ENCODE data around the gene GOLGA6C. TPM values are rescaled to one million over a fixed set of nuclear protein-coding genes. Genes with fewer than 3 reads are reported as not detected.
"Not testable (repeated sequence)": the region's sequence is repeated elsewhere in the genome, so short reads cannot be mapped to it uniquely, and the experiment has no call there.

The GOLGA6C gene
- total RNA-seq, 1 donor from 2014 or later, result not detected

DNA sequence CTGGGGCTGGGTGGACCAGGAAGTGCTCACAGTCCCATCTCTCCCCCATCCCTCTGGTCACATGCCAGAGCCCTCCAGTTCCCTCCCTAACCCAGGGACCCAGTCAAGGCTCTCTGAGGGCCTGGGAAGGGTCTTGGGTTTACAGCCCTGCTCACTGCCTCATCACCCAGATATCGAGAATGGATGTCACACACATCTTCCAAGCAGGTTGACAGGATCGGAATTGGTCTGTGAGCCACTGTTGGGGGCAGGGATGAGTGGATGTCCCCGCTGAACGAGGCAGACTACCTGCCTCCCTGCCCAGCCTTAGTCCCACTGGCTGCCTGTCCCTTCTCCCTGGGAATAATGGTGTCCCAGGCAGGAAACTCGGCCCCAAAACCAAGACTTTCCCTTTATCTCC lies 20.0 kb upstream of the GOLGA6C start:
- DNase-seq (ENCODE audit: missing footprints) (no peak), ATAC-seq (no peak)
- intact Hi-C loops (cut with DNase I), result no loop called here

- ATAC-seq; intact Hi-C loops (cut with DNase I); DNase-seq (ENCODE audit: missing footprints): not testable (repeated sequence)
These were observed 12.4 kb upstream of the GOLGA6C start for GRCh38 chr15:75245741-75246140.

DNA sequence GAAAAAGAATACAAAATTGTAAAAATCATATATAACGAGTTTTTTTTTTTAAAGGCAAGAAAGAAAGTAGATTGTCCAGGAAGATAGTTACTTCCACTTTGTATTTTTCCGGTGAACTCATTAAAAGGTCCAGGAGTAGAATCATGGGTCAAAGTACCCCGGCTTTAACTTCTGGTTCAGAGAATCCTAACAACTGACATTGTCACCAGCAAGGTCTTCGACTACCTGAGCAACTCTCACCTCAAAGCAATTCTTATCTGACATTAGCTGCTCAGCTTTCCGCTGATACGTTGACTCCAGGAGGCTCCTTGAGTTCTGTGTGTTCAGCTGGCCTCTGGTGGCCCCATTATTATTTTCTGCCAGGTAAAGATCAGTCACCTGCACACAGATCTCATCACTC lies 9.1 kb upstream of the GOLGA6C start:
- DNase-seq (ENCODE audit: missing footprints); intact Hi-C loops (cut with DNase I); ATAC-seq: not testable (repeated sequence)

GRCh38 chr15:75249726-75250125 lies 8.4 kb upstream of the GOLGA6C start:
- intact Hi-C loops (cut with DNase I), result no loop called here
- DNase-seq (ENCODE audit: missing footprints) (no peak), ATAC-seq (no peak)

DNA sequence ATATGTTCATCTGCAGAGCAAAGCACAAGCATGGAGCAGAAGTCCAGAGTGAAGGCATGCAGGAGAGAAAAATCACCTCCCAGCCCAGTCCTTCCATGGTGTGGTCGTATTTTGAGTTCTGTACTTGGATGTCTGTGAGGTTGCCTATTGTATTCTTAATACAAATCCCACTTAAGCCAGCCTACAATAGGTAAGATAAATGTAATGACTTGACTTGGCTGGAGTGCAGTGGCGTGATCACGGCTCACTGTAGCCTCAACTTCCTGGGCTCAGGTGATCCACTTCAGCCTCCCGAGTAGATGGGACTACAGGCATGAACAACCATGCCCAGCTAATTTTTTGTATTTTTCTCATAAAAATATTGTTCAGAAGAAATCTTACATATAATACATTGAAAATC lies 6.8 kb upstream of the GOLGA6C start:
- DNase-seq (ENCODE audit: missing footprints); ATAC-seq; intact Hi-C loops (cut with DNase I): not testable (repeated sequence)

DNA sequence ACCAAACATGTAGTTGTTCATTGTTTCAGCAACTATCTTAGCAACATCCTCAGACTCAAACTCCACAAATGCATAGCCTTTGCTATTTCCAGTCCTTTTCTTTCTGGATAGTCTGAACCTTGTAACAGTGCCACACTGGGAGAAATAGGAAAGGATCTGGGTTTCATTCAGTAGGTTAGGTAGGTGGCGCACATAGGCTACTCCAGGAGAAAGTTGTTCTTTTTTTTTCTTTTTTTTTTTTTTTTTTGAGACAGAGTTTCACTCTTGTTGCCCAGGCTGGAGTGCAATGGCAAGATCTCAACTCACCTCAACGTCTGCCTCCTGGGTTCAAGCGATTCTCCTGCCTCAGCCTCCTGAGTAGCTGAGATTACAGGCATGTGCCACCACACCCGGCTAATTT lies 5.8 kb upstream of the GOLGA6C start:
- intact Hi-C loops (cut with DNase I); DNase-seq (ENCODE audit: missing footprints); ATAC-seq: not testable (repeated sequence)

GRCh38 chr15:75258620-75259343 lies 648 bp downstream of the GOLGA6C start:
- peak; percentile 14 for DNase-seq (ENCODE audit: missing footprints)

DNA sequence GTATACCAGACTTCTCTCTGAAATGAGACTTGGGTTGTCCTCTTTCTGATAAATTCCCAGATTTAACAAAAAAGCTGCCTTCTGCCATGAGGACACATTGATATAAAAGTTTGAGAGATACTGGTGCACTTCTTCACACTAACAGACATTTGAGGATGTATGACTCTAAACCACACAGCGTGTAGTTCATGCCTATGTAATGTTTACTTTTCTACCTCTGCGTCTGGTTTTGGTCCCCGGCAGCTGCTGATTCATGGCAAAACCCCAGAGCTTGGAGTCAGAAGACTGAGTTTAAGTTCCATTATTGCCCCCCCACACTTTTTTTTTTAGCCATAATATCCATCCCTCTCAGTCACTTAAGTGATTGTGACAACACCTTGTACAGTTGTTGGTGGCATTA lies 1.7 kb downstream of the GOLGA6C start:
- ATAC-seq; intact Hi-C loops (cut with DNase I); DNase-seq (ENCODE audit: missing footprints): not testable (repeated sequence)

More at GRCh38 chr15:75258620-75259343, 648 bp downstream of the GOLGA6C start:
- ATAC-seq; intact Hi-C loops (cut with DNase I): not testable (repeated sequence)

DNA sequence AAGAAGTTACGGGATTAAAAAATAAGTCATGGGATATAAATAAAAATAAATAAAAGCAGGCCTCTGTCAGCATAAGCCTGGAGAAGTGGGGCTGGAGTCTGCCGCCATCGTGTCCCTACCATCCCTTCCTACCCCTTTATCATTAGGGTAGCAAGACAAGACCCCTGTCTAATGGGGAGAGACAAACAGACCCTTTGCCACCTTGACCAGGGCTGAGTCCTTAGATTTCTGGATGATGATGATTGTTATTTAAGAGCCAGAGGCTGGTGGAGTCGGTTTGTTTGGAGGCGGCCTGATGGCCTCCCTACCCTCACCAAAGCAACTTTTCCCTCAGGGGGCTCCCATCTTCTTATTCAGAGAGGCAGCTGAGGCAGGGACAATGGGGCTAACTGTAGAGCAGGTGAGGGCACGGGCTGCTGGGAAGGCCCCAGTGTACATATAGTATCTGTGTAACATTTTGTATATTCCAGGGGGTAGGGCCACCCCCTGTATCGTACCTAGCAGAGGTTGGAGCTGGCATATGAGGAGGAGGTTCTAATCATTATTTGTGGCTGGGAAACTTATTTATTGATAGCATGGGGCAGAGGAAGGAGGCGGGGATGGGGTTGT lies 15.7 kb downstream of the GOLGA6C start:
- ATAC-seq; intact Hi-C loops (cut with DNase I); DNase-seq (ENCODE audit: missing footprints): not testable (repeated sequence)

- intact Hi-C loops (cut with DNase I), result not testable (repeated sequence)
- ATAC-seq, result peak; percentile 94
These were observed 16.5 kb downstream of the GOLGA6C start for GRCh38 chr15:75274509-75275107.

DNA sequence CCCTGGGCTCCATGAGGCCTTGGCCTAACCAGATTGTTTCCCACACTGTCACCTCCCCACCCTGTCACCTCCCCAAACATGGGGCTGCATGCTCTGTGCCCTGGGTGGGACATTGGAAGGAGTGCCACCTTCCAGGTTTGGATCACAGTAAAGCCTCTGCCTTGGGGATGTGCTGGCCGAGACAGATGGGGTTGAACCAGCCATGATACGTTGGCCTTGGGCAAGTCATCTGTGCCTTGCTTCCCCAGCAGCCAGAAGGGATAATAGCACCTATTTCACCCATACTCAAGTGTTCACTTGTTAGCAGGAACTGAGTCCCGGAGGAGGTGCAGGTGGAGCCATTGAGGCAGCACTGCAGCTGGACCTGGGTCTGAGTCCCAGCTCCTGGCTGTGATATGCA lies 17.5 kb downstream of the GOLGA6C start:
- ATAC-seq (peak; percentile 50), DNase-seq (ENCODE audit: missing footprints) (peak; percentile 60)
- intact Hi-C loops (cut with DNase I), result not testable (repeated sequence)

More at GRCh38 chr15:75274509-75275107, 16.5 kb downstream of the GOLGA6C start:
- DNase-seq (ENCODE audit: missing footprints), result peak; percentile 82

DNA sequence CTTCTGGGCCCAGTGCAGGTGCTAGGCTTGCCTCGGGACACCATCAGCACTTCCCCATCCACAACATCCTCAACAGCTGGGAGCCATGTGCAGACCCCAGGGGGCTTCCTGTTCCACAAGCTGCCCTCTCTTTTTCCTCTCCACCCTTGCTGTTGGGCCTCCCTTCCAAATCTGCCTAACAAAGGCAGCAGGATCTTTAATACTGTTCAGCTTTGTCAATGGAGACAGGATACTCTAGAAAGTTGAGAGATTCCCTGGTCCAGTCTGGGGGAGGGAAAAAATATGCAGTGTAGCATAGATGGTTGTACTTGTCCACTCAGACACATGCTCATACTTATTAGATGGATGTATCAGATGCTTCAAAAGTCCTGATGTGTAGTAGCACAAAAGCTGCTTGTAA lies 20.4 kb downstream of the GOLGA6C start:
- peak; percentile 21 for DNase-seq (ENCODE audit: missing footprints)
- ATAC-seq; intact Hi-C loops (cut with DNase I): not testable (repeated sequence)

GRCh38 chr15:75282572-75282971 lies 24.4 kb downstream of the GOLGA6C start, which contains the start of gene GOLGA6D:
TSS of gene GOLGA6D (plus strand) at chr15:75282835. CDS start at chr15:75282876, 41 bp downstream.
- ATAC-seq; intact Hi-C loops (cut with DNase I); DNase-seq (ENCODE audit: missing footprints): not testable (repeated sequence)

DNA sequence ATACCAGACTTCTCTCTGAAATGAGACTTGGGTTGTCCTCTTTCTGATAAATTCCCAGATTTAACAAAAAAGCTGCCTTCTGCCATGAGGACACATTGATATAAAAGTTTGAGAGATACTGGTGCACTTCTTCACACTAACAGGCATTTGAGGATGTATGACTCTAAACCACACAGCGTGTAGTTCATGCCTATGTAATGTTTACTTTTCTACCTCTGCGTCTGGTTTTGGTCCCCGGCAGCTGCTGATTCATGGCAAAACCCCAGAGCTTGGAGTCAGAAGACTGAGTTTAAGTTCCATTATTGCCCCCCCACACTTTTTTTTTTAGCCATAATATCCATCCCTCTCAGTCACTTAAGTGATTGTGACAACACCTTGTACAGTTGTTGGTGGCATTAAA lies 26.0 kb downstream of the GOLGA6C start:
- ATAC-seq; DNase-seq (ENCODE audit: missing footprints); intact Hi-C loops (cut with DNase I): not testable (repeated sequence)

DNA sequence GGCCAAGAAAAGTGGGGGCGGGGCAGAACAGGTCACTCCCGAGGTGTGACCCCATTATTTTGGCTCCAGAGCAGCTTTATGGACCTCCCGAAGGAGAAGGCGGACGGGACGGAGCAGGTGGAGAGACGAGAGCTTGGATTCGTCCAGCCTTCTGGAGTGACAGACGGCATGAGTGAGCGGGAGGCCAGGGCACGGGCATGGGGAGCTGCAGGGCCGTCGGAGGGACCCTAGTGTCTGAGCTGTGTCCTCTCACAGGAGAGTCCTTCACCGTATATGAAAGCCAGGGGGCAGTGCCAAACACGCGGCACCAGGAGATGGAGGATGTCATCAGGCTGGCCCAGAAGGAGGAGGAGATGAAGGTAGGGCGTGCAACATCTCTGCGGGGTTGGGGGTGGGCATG lies 35.5 kb downstream of the GOLGA6C start:
- ATAC-seq; intact Hi-C loops (cut with DNase I); DNase-seq (ENCODE audit: missing footprints): not testable (repeated sequence)

GRCh38 chr15:75298541-75299310 lies 40.6 kb downstream of the GOLGA6C start:
- DNase-seq (ENCODE audit: missing footprints) (peak; percentile 63), ATAC-seq (peak; percentile 54)
- intact Hi-C loops (cut with DNase I), result not testable (repeated sequence)

GRCh38 chr15:75299311-75299688 lies 41.2 kb downstream of the GOLGA6C start:
- intact Hi-C loops (cut with DNase I), result not testable (repeated sequence)
- peak; percentile 63 for ATAC-seq

GRCh38 chr15:75300026-75300425 lies 41.9 kb downstream of the GOLGA6C start:
- intact Hi-C loops (cut with DNase I); DNase-seq (ENCODE audit: missing footprints); ATAC-seq: not testable (repeated sequence)

More at GRCh38 chr15:75299311-75299688, 41.2 kb downstream of the GOLGA6C start:
- peak; percentile 78 for DNase-seq (ENCODE audit: missing footprints)

GRCh38 chr15:75302318-75302717 lies 44.2 kb downstream of the GOLGA6C start:
- DNase-seq (ENCODE audit: missing footprints) (no peak), ATAC-seq (no peak)
- intact Hi-C loops (cut with DNase I), result no loop called here

Measured in Right ventricle myocardium inferior (tissue), 1 donor.